Ovary (tissue), 9 donors: Measurements from ENCODE around the gene DDAH2. TPM values are rescaled to one million over a fixed set of nuclear protein-coding genes. Genes with fewer than 3 reads are reported as not detected.

Experiments used
- DNase-seq, 5 donors: peaks; one replicate each; pipeline ENCODE4 v3.0.0-alpha.2; 2019 to 2020
- H3K27ac ChIP-seq, 2 donors: fragments of 200-600 bp; one replicate each; pipeline versions ENCODE4 v1.5.1 to v1.8.0; 2019 to 2022
- H3K27me3 ChIP-seq: fragments of 200-600 bp; one replicate; pipeline ENCODE4 v1.8.0; 2022
- H3K36me3 ChIP-seq: fragments of 200-600 bp; sonication (generic); one replicate; pipeline ENCODE4 v1.5.1; 2019
- H3K4me1 ChIP-seq: one replicate; pipeline ENCODE4 v1.8.1; 2013; ENCODE audit warnings: mild to moderate bottlenecking, moderate library complexity; ENCODE audit not compliant: insufficient read depth
- H3K4me3 ChIP-seq: fragments of 200-600 bp; sonication (generic); one replicate; pipeline ENCODE4 v1.5.1; 2017
- H3K9me3 ChIP-seq, 2 donors: fragments of 200-600 bp in 1 of 2; sonication (generic) in 1 of 2; one replicate each; pipeline versions ENCODE4 v1.5.1 to v1.8.1; 2013 to 2019; ENCODE audit warnings: mild to moderate bottlenecking in 1 of 2, moderate library complexity in 1 of 2
- CTCF ChIP-seq, 3 donors: fragments of 450-650 bp in 2 of 3; fragments of 200-600 bp in 1 of 3; IDR thresholded peaks; one replicate each; pipeline versions ENCODE4 v1.5.1 to v1.8.0; 2016 to 2022; ENCODE audit warnings: antibody characterized with exemption in 3 of 3, mild to moderate bottlenecking in 1 of 3
- EP300 ChIP-seq: sonication (generic); formaldehyde crosslinking; IDR thresholded peaks from one replicate; pipeline ENCODE4 v1.6.1; 2017; ENCODE audit warnings: antibody characterized with exemption
- POLR2A ChIP-seq: fragments of 450-650 bp; IDR thresholded peaks from one replicate; pipeline ENCODE4 v1.6.1; 2017; ENCODE audit warnings: antibody characterized with exemption, mild to moderate bottlenecking, moderate library complexity
- WGBS, 3 donors: extraction: QIAGEN DNeasy Blood & Tissue Kit in 1 of 3; methylation state at CpG; one replicate each; pipeline versions ENCODE4 v1.1.5 to v1.1.7; 2013 to 2017; 5-methylcytosine and 5-hydroxymethylcytosine counted together
- intact Hi-C, 4 donors: fragments of 100-400 bp; cut with DNase I; formaldehyde crosslinking; loops; one replicate each; pipeline versions ENCODE4 v1.11.0 to v1.15.1; 2022 to 2023
- polyA plus RNA-seq, 2 donors: library from polyadenylated mRNA; stranded (reverse); fragments of 200-250 nt in 1 of 2; fragments of 350-450 nt in 1 of 2; fragmentation: Illumina TruSeq in 1 of 2; extraction: RNeasy Lipid Tissue Mini Kit (QIAGEN cat#74804) in 1 of 2; gene quantifications; one replicate each; pipeline ENCODE4 v1.2.3, GENCODE V29; 2013 to 2014
- total RNA-seq, 7 donors: library from RNA; depleted of rRNA in 2 of 7; stranded (reverse); fragments of >200 nt in 2 of 7; fragmentation: NEBNext Ultra II Directional in 3 of 7; extraction: Animal tissue kit (Norgen Biotek cat#: 25700) in 3 of 7; gene quantifications; one replicate each; pipeline versions ENCODE4 v1.1.0 to v1.2.4, GENCODE V29; 2016 to 2023
- donor health status: DM: no; HTN: no; CAD: no; lungs with moderate emphysema.
- donor health status: DM: no; HTN: no; CAD: no.
- donor health status: Bipolar disorder and iron deficiency.
- donor health status: DM: yes; HTN: yes; CAD: no.
- donor health status: DM: no; HTN: no; CAD: no.
- donor health status: DM: yes; HTN: yes; CAD: no.

The DDAH2 gene
- total and polyA plus RNA-seq, 9 donors: 23.9 to 139 (median 95.2) TPM

DNA sequence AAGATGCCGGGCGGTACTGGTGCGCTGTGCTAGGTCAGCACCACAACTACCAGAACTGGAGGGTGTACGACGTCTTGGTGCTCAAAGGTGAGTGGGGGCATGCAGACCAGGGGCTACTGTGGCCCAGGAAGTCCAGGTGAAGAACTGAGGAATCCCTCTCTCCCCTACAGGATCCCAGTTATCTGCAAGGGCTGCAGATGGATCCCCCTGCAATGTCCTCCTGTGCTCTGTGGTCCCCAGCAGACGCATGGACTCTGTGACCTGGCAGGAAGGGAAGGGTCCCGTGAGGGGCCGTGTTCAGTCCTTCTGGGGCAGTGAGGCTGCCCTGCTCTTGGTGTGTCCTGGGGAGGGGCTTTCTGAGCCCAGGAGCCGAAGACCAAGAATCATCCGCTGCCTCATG, 21.4 kb downstream of the DDAH2 start:
- intact Hi-C loops: no loop called here
- no peak for TF ChIP-seq EP300
- TF ChIP-seq POLR2A: no peak
- TF ChIP-seq CTCF (IDR thresholded peaks at IDR 0.05): no peak
- Histone ChIP-seq H3K27me3 (no peaks in the 10 kb centered on the region), H3K36me3 (no peaks in the 10 kb centered on the region), H3K27ac (no peak overlapping the region), H3K4me1 (peaks cover 3% of the 10 kb centered on the region), H3K4me3 (no peak overlapping the region), H3K9me3 (no peaks in the 10 kb centered on the region)
- no peak for DNase-seq
- 84 to 88% (median 85%) methylated on average over 10 of the region's 10 CpGs for WGBS, 3 donors

GRCh38 chr6:31706599-31706998, 22.5 kb downstream of the DDAH2 start, which contains the start of gene LY6G6F:
Gene LY6G6F, plus strand, starts transcription at chr6:31706866. Its CDS starts 41 bp downstream, at chr6:31706907.
- DNase-seq: no peak
- H3K27ac ChIP-seq: no peak within 1 kb of the TSS
- intact Hi-C loops: no loop called here
- H3K27me3 ChIP-seq: no peaks in the 10 kb centered on the region
- no peaks in the 10 kb centered on the region for H3K9me3 ChIP-seq
- H3K36me3 ChIP-seq: no peaks in the 10 kb centered on the region
- peaks cover 7% of the 10 kb centered on the region for H3K4me1 ChIP-seq
- TF ChIP-seq EP300: no peak
- TF ChIP-seq POLR2A: no peak
- TF ChIP-seq CTCF (IDR thresholded peaks at IDR 0.05): no peak
- whole genome bisulfite sequencing, 3 donors: 41 to 49% (median 43%) methylated on average over 3 of the region's 3 CpGs
- no peak within 1 kb of the TSS for H3K4me3 ChIP-seq

GRCh38 chr6:31705931-31706330, 23.2 kb downstream of the DDAH2 start:
- TF ChIP-seq CTCF (IDR thresholded peaks at IDR 0.05): no peak
- no peak for TF ChIP-seq EP300
- TF ChIP-seq POLR2A: no peak
- intact Hi-C loops: no loop called here
- no peak for DNase-seq
- Histone ChIP-seq H3K27me3 (no peaks in the 10 kb centered on the region), H3K36me3 (no peaks in the 10 kb centered on the region), H3K4me3 (no peak overlapping the region), H3K9me3 (no peaks in the 10 kb centered on the region), H3K4me1 (peaks cover 11% of the 10 kb centered on the region), H3K27ac (no peak overlapping the region)
- 75 to 82% (median 76%) methylated on average over 6 of the region's 6 CpGs for WGBS, 3 donors

DNA sequence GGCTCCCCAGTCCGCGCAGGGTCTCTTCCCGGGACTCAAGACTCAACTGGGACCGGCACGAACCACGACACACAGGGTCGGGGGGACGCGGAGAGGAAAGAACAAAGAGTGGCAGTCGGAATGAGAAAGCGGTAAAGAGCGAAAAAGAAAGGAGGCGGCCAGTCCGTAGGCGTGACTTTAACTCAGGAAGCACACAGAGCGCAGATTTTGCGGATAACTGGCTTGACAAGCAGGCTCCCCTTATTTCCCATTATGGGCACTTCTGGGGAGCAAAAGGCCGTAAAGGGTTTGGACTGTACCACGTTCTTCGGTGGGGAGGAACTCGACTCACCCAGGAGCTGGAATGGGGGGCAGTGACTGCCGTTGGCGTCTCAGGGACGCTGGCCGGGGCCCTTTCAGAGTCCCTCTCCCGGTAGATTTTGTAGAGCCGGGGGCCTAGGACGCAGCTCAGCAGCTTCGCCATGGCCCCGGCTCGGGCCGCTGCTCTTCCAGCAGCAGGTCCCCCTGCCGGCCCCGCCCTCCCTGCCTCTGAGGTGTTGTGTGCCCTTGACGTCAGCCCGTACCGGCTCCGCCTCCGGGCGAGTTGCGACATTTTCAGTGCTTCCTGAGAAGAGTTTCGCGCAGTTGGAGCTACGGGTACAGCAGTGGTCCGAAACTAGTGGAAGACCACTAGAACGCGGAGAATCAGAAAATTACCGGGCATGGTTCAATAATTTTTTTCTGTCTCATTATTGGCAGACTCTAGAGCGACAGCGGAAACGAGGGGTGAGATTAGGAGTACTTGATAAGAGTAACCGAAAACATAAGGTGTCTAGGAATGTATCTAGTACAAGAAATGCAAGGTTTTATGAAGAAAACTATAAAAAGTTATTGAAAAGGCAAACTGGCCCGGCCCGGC, 26.0 kb downstream of the DDAH2 start, which contains the start of gene ABHD16A:
ABHD16A (minus strand) TSS at position 506 of the 898 bp plus-strand sequence; CDS start at position 463, 43 bp downstream.
- peak; percentile 98 to 99 (median 99) for DNase-seq
- intact Hi-C loops: loop anchor here in 1 of 4 donors (2.0 kb wide), 1 partner anchor 26 kb away; the partner anchor contains the start of gene DDAH2
- WGBS, 3 donors: 0 to 1% (median 1%) methylated on average over 54 of the region's 54 CpGs
- Histone ChIP-seq H3K27ac (peak within 1 kb of the TSS; percentile 87 to 99), H3K9me3 (no peaks in the 10 kb centered on the region), H3K27me3 (no peaks in the 10 kb centered on the region), H3K4me1 (peaks cover 11% of the 10 kb centered on the region), H3K36me3 (no peaks in the 10 kb centered on the region), H3K4me3 (peak within 1 kb of the TSS; percentile 58)
- TF ChIP-seq EP300 (no peak), POLR2A (peak; percentile 98), CTCF (IDR thresholded peaks at IDR 0.05) (peak in 2 of 3 donors; percentile 19 to 35)
